GM13976 (cell line): Measurements from ENCODE around the gene PLBD1.

Experiments used
- DNase-seq: peaks from one replicate; pipeline ENCODE4 v3.0.0; 2012; ENCODE audit warnings: low spot score
- CTCF ChIP-seq: IDR thresholded peaks from 2 replicates; pipeline ENCODE4 v1.5.1; 2012; ENCODE audit warnings: borderline replicate concordance, mild to moderate bottlenecking; ENCODE audit not compliant: insufficient read depth; ENCODE audit errors: extremely low read depth, missing control alignments, control extremely low read depth
- in situ Hi-C: fragments of 300-500 bp; cut with MboI; formaldehyde crosslinking; loops from one replicate; pipeline ENCODE4 v1.12.0; 2022; ENCODE audit warnings: low sequenced_read_pairs, mixed read lengths, inconsistent platforms; ENCODE audit not compliant: unreplicated experiment

PLBD1 gene

GRCh38 chr12:14471497-14471896, 96.2 kb downstream of the PLBD1 start:
- no peak for DNase-seq
- in situ Hi-C loops = no loop called here
- TF ChIP-seq CTCF = no peak

GRCh38 chr12:14460212-14460841, 107.4 kb downstream of the PLBD1 start:
- TF ChIP-seq CTCF = no peak
- no peak for DNase-seq
- in situ Hi-C loops = no loop called here

GRCh38 chr12:14454098-14454907, 113.4 kb downstream of the PLBD1 start:
- in situ Hi-C loops = no loop called here
- TF ChIP-seq CTCF = peak; percentile 42
- peak; percentile 48 for DNase-seq
